ENCODE data around the gene PRR13. TPM values are rescaled to one million over a fixed set of nuclear protein-coding genes. Genes with fewer than 3 reads are reported as not detected.

PRR13 gene
- total and polyA plus RNA-seq, 2 donors (not counting 3 experiments of a cell fraction or from before 2014, with no cell fraction given) = 68.9 to 139 TPM

GRCh38 chr12:53467082-53467481 lies 25.5 kb downstream of the PRR13 start:
- peaks cover 79 to 83% of the 10 kb centered on the region in 2 experiments for H3K36me3 ChIP-seq (ENCODE audit: control insufficient read depth in 2 of 2, extremely low read depth in 1 of 2, insufficient read depth in 2 of 2, low read length in 2 of 2)
- ChIA-PET CTCF (interaction anchor here (1.8 kb wide), 1 partner anchor 15 kb away, joined by 4 read pairs; no protein-coding TSS in a partner anchor), POLR2A (no interaction called here)
- H3K27me3 ChIP-seq (ENCODE audit: control insufficient read depth in 2 of 2, insufficient read depth in 2 of 2, low read length in 2 of 2) = no peaks in the 10 kb centered on the region
- H3K4me2 ChIP-seq (ENCODE audit: insufficient read depth, low read length) = no peak overlapping the region
- BruUV-seq (replicated peaks) = no TSS peak
- no peak overlapping the region for H3K4me3 ChIP-seq (replicated peaks in 1 of 3; ENCODE audit: insufficient read depth in 1 of 3, low read depth in 1 of 3, low read length in 3 of 3)
- H3K9me1 ChIP-seq (replicated peaks; ENCODE audit: control insufficient read depth, extremely low read depth, insufficient read depth, low read length) = no peaks in the 10 kb centered on the region
- intact Hi-C loops (cut with micrococcal nuclease) (no loop called here), dilution Hi-C loops (cut with MboI; ENCODE audit: extremely low pct_ligation_motif_present, low sequenced_read_pairs) (no loop called here)
- H4K20me1 ChIP-seq (replicated peaks; ENCODE audit: control insufficient read depth, extremely low read depth, insufficient read depth, low read length) = peaks cover 22% of the 10 kb centered on the region
- TF ChIP-seq, protein P1, sequence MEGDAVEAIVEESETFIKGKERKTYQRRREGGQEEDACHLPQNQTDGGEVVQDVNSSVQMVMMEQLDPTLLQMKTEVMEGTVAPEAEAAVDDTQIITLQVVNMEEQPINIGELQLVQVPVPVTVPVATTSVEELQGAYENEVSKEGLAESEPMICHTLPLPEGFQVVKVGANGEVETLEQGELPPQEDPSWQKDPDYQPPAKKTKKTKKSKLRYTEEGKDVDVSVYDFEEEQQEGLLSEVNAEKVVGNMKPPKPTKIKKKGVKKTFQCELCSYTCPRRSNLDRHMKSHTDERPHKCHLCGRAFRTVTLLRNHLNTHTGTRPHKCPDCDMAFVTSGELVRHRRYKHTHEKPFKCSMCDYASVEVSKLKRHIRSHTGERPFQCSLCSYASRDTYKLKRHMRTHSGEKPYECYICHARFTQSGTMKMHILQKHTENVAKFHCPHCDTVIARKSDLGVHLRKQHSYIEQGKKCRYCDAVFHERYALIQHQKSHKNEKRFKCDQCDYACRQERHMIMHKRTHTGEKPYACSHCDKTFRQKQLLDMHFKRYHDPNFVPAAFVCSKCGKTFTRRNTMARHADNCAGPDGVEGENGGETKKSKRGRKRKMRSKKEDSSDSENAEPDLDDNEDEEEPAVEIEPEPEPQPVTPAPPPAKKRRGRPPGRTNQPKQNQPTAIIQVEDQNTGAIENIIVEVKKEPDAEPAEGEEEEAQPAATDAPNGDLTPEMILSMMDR (IDR thresholded peaks at IDR 0.05; ENCODE audit: extremely low read depth in 1 of 2, insufficient read depth in 1 of 2, low read depth in 1 of 2, low read length in 2 of 2) = no peak
- TF ChIP-seq EZH2 (IDR thresholded peaks at IDR 0.05; ENCODE audit: borderline replicate concordance, low read depth, low read length, severe bottlenecking) = no peak
- no peak for TF ChIP-seq JUN (IDR thresholded peaks at IDR 0.05; ENCODE audit: borderline replicate concordance, insufficient read depth, insufficient read length, low read depth)
- TF ChIP-seq POLR2A (IDR thresholded peaks at IDR 0.05; ENCODE audit: low read depth, low read length) = no peak
- no peak for TF ChIP-seq MYC (IDR thresholded peaks at IDR 0.05; ENCODE audit: low read depth, low read length)
- no peak overlapping the region for H3K9ac ChIP-seq (replicated peaks; ENCODE audit: extremely low read depth, insufficient read depth, low read length)
- H3K79me2 ChIP-seq (ENCODE audit: control insufficient read depth, insufficient read depth, low read length) = peaks cover 78% of the 10 kb centered on the region
- FAIRE-seq (no peak), DNase-seq (ENCODE audit: low read depth, low spot score) (no peak)
- H3K4me1 ChIP-seq (ENCODE audit: control insufficient read depth, extremely low read depth, insufficient read depth, low read length) = no peaks in the 10 kb centered on the region
- H3K9me3 ChIP-seq (replicated peaks; ENCODE audit: control insufficient read depth, insufficient read depth, low read length) = no peaks in the 10 kb centered on the region
- no peak overlapping the region for H3K27ac ChIP-seq (ENCODE audit: insufficient read depth, low read depth, low read length)
- H2AFZ ChIP-seq (ENCODE audit: low read depth, low read length) = no peak overlapping the region

DNA sequence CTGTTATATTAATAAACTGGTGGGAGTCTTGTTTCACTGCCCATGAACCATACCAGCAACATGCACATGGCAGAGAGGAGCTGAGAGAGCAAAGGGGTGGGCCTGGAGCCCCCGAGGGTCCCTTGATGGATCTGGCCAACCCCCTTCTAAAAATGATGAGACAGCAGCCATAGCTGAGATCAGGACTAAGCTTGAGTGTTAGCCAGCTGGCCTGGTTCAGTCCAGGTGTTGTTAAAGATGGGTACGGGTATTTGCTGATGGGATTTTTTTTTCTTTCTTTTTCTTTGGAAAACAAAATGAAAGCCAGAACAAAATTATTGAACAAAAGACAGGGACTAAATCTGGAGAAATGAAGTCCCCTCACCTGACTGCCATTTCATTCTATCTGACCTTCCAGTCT lies 26.3 kb downstream of the PRR13 start:
- dilution Hi-C loops (cut with MboI; ENCODE audit: extremely low pct_ligation_motif_present, low sequenced_read_pairs) = no loop called here
- Histone ChIP-seq H3K36me3 (ENCODE audit: control insufficient read depth in 2 of 2, extremely low read depth in 1 of 2, insufficient read depth in 2 of 2, low read length in 2 of 2) (peaks cover 78 to 83% of the 10 kb centered on the region in 2 experiments), H4K20me1 (replicated peaks; ENCODE audit: control insufficient read depth, extremely low read depth, insufficient read depth, low read length) (peaks cover 20% of the 10 kb centered on the region), H3K9me3 (replicated peaks; ENCODE audit: control insufficient read depth, insufficient read depth, low read length) (no peaks in the 10 kb centered on the region), H3K9me1 (replicated peaks; ENCODE audit: control insufficient read depth, extremely low read depth, insufficient read depth, low read length) (no peaks in the 10 kb centered on the region), H2AFZ (ENCODE audit: low read depth, low read length) (no peak overlapping the region), H3K27me3 (ENCODE audit: control insufficient read depth in 2 of 2, insufficient read depth in 2 of 2, low read length in 2 of 2) (no peaks in the 10 kb centered on the region), H3K9ac (replicated peaks; ENCODE audit: extremely low read depth, insufficient read depth, low read length) (no peak overlapping the region), H3K4me2 (ENCODE audit: insufficient read depth, low read length) (no peak overlapping the region), H3K27ac (ENCODE audit: insufficient read depth, low read depth, low read length) (no peak overlapping the region), H3K4me1 (ENCODE audit: control insufficient read depth, extremely low read depth, insufficient read depth, low read length) (no peaks in the 10 kb centered on the region), H3K79me2 (ENCODE audit: control insufficient read depth, insufficient read depth, low read length) (peaks cover 78% of the 10 kb centered on the region), H3K4me3 (replicated peaks in 1 of 3; ENCODE audit: insufficient read depth in 1 of 3, low read depth in 1 of 3, low read length in 3 of 3) (no peak overlapping the region)
- no peak for FAIRE-seq
- intact Hi-C loops (cut with micrococcal nuclease) = loop anchor here (2.0 kb wide), 1 partner anchor 15 kb away; the partner anchor contains the start of gene PCBP2
- POLR2A ChIA-PET = no interaction called here
- no peak for DNase-seq (ENCODE audit: low read depth, low spot score)
- TF ChIP-seq GATA2 (IDR thresholded peaks at IDR 0.05; ENCODE audit: insufficient read depth, insufficient read length, low read depth, low read length) (no peak), POLR2A (IDR thresholded peaks at IDR 0.05; ENCODE audit: low read depth, low read length) (no peak), FOS (IDR thresholded peaks at IDR 0.05; ENCODE audit: borderline replicate concordance, insufficient read depth, low read length) (no peak), EZH2 (IDR thresholded peaks at IDR 0.05; ENCODE audit: borderline replicate concordance, low read depth, low read length, severe bottlenecking) (no peak), MAX (IDR thresholded peaks at IDR 0.05; ENCODE audit: insufficient read depth, insufficient read length) (no peak), POLR2AphosphoS5 (IDR thresholded peaks at IDR 0.05; ENCODE audit: insufficient read depth, low read depth, low read length) (no peak), MYC (IDR thresholded peaks at IDR 0.05; ENCODE audit: low read depth, low read length) (no peak), JUN (IDR thresholded peaks at IDR 0.05; ENCODE audit: borderline replicate concordance, insufficient read depth, insufficient read length, low read depth) (no peak)
- BruUV-seq (replicated peaks) = no TSS peak
- CTCF ChIA-PET = interaction anchor here (0.9 to 1.8 kb wide), 2 partner anchors 9 to 14 kb away, joined by 4 to 5 read pairs; no protein-coding TSS in a partner anchor
